Adipocyte (in vitro differentiated cells): ENCODE results near the gene SLC8A1.
A peak's percentile ranks its signal among the peaks of the same experiment; 100 is the strongest.

Experiments
- DNase-seq: peaks from one replicate; pipeline ENCODE4 v3.0.0-alpha.2; 2015; ENCODE audit warnings: low read depth
- H3K27me3 ChIP-seq: replicated peaks from 2 replicates; pipeline ENCODE4 v1.7.0; 2013; ENCODE audit warnings: mild to moderate bottlenecking, low read length, moderate library complexity; ENCODE audit not compliant: control insufficient read depth, insufficient read depth
- H3K36me3 ChIP-seq: 2 replicates; pipeline ENCODE4 v1.7.0; 2013; ENCODE audit warnings: low read length, mild to moderate bottlenecking, moderate library complexity; ENCODE audit not compliant: control insufficient read depth, insufficient read depth, severe bottlenecking
- H3K4me1 ChIP-seq: 2 replicates; pipeline ENCODE4 v1.7.0; 2013; ENCODE audit warnings: mild to moderate bottlenecking, low read length, moderate library complexity; ENCODE audit not compliant: control insufficient read depth, insufficient read depth
- H3K4me3 ChIP-seq: 2 replicates; pipeline ENCODE4 v1.7.0; 2013; ENCODE audit warnings: mild to moderate bottlenecking, low read length, moderate library complexity
- H3K9ac ChIP-seq: 2 replicates; pipeline ENCODE4 v1.7.0; 2013; ENCODE audit warnings: mild to moderate bottlenecking, low read length, moderate library complexity
- H3K9me3 ChIP-seq: 2 replicates; pipeline ENCODE4 v1.7.0; 2013; ENCODE audit warnings: mild to moderate bottlenecking, low read length, moderate library complexity; ENCODE audit not compliant: control insufficient read depth

SLC8A1 gene

GRCh38 chr2:40400336-40400953 lies 51.4 kb downstream of the SLC8A1 start:
- no peaks in the 10 kb centered on the region for H3K9me3 ChIP-seq
- H3K9ac ChIP-seq, result peak overlapping the region; percentile 55
- no peaks in the 10 kb centered on the region for H3K36me3 ChIP-seq
- H3K4me3 ChIP-seq, result peak overlapping the region; percentile 58
- no peak for DNase-seq
- peaks cover 47% of the 10 kb centered on the region for H3K4me1 ChIP-seq
- no peaks in the 10 kb centered on the region for H3K27me3 ChIP-seq

DNA sequence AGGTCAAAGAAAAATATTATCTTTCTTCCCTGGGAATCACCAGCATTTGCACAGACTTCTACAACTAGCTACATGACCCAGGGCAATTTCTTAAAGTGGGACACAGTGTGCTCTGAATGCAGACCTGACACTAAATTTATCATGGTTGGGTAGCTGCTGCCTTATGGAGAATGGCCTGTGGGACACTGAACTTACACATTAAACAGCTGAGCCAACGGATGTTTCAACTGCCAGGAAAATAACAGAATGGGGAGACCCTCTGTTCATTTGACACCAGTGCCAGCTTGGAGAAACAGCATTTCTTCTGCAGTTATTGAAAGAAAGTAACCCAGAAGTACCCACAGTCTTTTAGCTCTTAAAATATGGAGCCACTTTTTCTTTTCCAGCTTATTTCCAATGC lies 54.1 kb downstream of the SLC8A1 start:
- H3K9me3 ChIP-seq, result no peaks in the 10 kb centered on the region
- peaks cover 44% of the 10 kb centered on the region for H3K4me1 ChIP-seq
- H3K4me3 ChIP-seq, result no peak overlapping the region
- no peak for DNase-seq
- no peak overlapping the region for H3K9ac ChIP-seq
- no peaks in the 10 kb centered on the region for H3K27me3 ChIP-seq
- no peaks in the 10 kb centered on the region for H3K36me3 ChIP-seq

DNA sequence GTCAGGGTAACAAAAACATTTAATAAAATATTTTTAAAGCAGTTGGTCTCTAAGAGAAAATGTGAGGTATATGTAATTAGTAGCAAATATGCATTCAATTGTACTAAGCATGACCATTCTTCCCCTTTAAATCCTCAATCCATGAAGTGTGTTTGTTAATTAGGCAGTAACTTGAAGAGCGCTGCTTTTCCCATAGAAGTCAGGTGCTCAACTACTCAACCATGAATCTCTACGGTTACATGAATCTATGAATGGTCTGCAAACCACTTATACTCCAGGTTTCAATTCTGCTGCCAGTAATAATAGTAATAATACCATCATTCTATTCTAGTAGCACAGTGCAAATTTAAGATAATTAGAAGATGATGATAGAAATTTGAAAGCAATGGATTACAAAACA lies 55.8 kb downstream of the SLC8A1 start:
- no peaks in the 10 kb centered on the region for H3K36me3 ChIP-seq
- H3K9ac ChIP-seq, result no peak overlapping the region
- H3K4me1 ChIP-seq, result peaks cover 28% of the 10 kb centered on the region
- H3K27me3 ChIP-seq, result no peaks in the 10 kb centered on the region
- no peak for DNase-seq
- H3K4me3 ChIP-seq, result no peak overlapping the region
- H3K9me3 ChIP-seq, result no peaks in the 10 kb centered on the region

- no peaks in the 10 kb centered on the region for H3K9me3 ChIP-seq
- H3K36me3 ChIP-seq, result no peaks in the 10 kb centered on the region
- no peak overlapping the region for H3K9ac ChIP-seq
- peaks cover 21% of the 10 kb centered on the region for H3K4me1 ChIP-seq
- H3K27me3 ChIP-seq, result no peaks in the 10 kb centered on the region
- peak; percentile 56 for DNase-seq
- no peak overlapping the region for H3K4me3 ChIP-seq
Observed at GRCh38 chr2:40395169-40396073, 56.5 kb downstream of the SLC8A1 start.

- no peaks in the 10 kb centered on the region for H3K9me3 ChIP-seq
- H3K27me3 ChIP-seq, result no peaks in the 10 kb centered on the region
- no peak overlapping the region for H3K4me3 ChIP-seq
- DNase-seq, result no peak
- no peak overlapping the region for H3K9ac ChIP-seq
- no peaks in the 10 kb centered on the region for H3K36me3 ChIP-seq
- H3K4me1 ChIP-seq, result peaks cover 15% of the 10 kb centered on the region
Observed at GRCh38 chr2:40394597-40394996, 57.3 kb downstream of the SLC8A1 start.

- DNase-seq, result no peak
- peaks cover 15% of the 10 kb centered on the region for H3K4me1 ChIP-seq
- no peaks in the 10 kb centered on the region for H3K27me3 ChIP-seq
- no peaks in the 10 kb centered on the region for H3K9me3 ChIP-seq
- no peak overlapping the region for H3K4me3 ChIP-seq
- no peaks in the 10 kb centered on the region for H3K36me3 ChIP-seq
- H3K9ac ChIP-seq, result no peak overlapping the region
Observed at GRCh38 chr2:40394031-40394430, 57.9 kb downstream of the SLC8A1 start.

- Histone ChIP-seq H3K4me3 (no peak overlapping the region), H3K9me3 (no peaks in the 10 kb centered on the region), H3K36me3 (no peaks in the 10 kb centered on the region), H3K9ac (no peak overlapping the region), H3K27me3 (no peaks in the 10 kb centered on the region), H3K4me1 (peaks cover 15% of the 10 kb centered on the region)
- no peak for DNase-seq
Observed at GRCh38 chr2:40388161-40388560, 63.7 kb downstream of the SLC8A1 start.

GRCh38 chr2:40386177-40386576 lies 65.7 kb downstream of the SLC8A1 start:
- Histone ChIP-seq H3K4me1 (peaks cover 15% of the 10 kb centered on the region), H3K9ac (no peak overlapping the region), H3K27me3 (no peaks in the 10 kb centered on the region), H3K4me3 (no peak overlapping the region), H3K9me3 (peaks cover 7% of the 10 kb centered on the region), H3K36me3 (no peaks in the 10 kb centered on the region)
- DNase-seq, result no peak

DNA sequence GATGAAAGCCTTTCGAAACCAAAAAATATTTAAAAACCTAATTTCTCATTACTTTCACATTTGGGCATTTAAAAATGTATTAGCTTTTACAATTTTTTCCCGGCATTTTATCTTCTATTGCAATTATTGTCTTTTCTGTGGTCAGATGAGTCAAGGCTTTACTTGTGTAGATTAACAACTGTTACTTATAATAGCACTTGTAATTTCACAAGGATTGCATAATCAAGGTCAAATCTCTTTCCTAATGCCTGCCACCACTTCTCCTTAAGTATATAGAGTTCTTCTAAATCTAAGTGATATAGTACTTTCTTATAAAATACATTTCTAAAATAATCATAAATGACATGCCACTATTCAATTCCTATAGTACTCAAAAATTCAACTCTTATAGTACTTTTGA lies 67.2 kb downstream of the SLC8A1 start:
- Histone ChIP-seq H3K9ac (no peak overlapping the region), H3K27me3 (no peaks in the 10 kb centered on the region), H3K9me3 (peaks cover 10% of the 10 kb centered on the region), H3K4me3 (peak overlapping the region; percentile 35), H3K4me1 (peaks cover 15% of the 10 kb centered on the region), H3K36me3 (no peaks in the 10 kb centered on the region)
- DNase-seq, result peak; percentile 87

DNA sequence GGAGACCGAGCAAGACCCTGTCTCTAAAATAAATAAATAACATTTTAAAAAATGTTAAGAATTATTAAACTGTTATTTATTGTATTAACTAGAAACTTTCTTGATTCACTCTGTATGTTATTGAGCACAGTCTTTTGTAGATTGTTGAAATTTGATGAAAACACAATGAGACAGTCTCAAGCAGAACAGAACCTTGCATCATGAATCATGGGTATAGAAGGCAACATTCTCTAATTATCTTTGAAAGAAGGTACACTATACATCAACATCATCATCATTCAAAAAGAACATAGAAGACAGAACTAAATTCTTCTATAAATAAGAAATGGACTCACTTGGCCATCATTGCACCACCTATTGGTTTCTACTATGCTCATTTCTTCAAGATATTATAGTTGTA lies 67.7 kb downstream of the SLC8A1 start:
- peaks cover 15% of the 10 kb centered on the region for H3K4me1 ChIP-seq
- H3K9me3 ChIP-seq, result peaks cover 10% of the 10 kb centered on the region
- no peak overlapping the region for H3K9ac ChIP-seq
- no peaks in the 10 kb centered on the region for H3K27me3 ChIP-seq
- H3K36me3 ChIP-seq, result no peaks in the 10 kb centered on the region
- H3K4me3 ChIP-seq, result peak overlapping the region; percentile 35
- no peak for DNase-seq

DNA sequence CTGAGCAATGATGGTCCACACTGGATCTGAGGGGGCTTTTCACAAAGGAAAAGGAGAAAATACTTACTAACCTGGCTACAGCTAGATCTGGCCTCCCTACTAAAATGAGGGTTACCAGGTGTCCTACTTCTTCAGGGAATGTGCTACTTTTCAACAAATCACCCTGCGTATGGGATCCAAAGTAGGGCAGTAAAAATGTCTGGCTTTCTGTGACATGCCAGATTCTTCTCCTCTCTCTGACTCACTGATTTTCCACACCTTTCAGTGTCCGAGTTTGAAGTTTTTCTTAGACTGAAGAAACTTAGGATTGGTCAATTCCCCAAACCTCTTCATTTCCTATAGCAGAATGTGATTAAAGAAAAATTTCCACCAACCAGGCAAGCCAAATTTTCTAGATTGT lies 71.2 kb downstream of the SLC8A1 start:
- H3K9ac ChIP-seq, result no peak overlapping the region
- DNase-seq, result no peak
- H3K4me3 ChIP-seq, result no peak overlapping the region
- H3K36me3 ChIP-seq, result no peaks in the 10 kb centered on the region
- H3K4me1 ChIP-seq, result peaks cover 15% of the 10 kb centered on the region
- H3K9me3 ChIP-seq, result peaks cover 10% of the 10 kb centered on the region
- H3K27me3 ChIP-seq, result no peaks in the 10 kb centered on the region
